Panc1 (cell line): ENCODE measurements around the gene PTPRJ. TPM values are rescaled to one million over a fixed set of nuclear protein-coding genes. Genes with fewer than 3 reads are reported as not detected.

Source experiments
- ATAC-seq: fragments of 200-7000 bp; cut with Tn5 transposase; 2 replicates; pipeline ENCODE4 v1.9.1; 2020; ENCODE audit warnings: mild to moderate bottlenecking, moderate library complexity
- BruUV-seq: library from RNA; stranded (reverse); fragments of 400-500 nt; replicated peaks from 2 replicates; lab custom pipeline; 2021; lab: Mats Ljungman, UMichigan
- CTCF ChIA-PET: fragments of 300-600 bp; sonication (Branson Sonifier 250); formaldehyde crosslinking; loops from one replicate; lab custom pipeline; 2022; ENCODE audit warnings: antibody characterized with exemption; lab: Charles Lee
- POLR2A ChIA-PET: fragments of 300-600 bp; sonication (Branson Sonifier 250); formaldehyde crosslinking; loops from one replicate; lab custom pipeline; 2022; ENCODE audit warnings: antibody characterized with exemption; lab: Charles Lee
- DNase-seq: peaks from one replicate; pipeline ENCODE4 v3.0.0-alpha.2; 2010; ENCODE audit warnings: low read depth, low spot score
- H3K27ac ChIP-seq: 2 replicates; pipeline ENCODE4 v1.5.1; 2011; ENCODE audit warnings: mild to moderate bottlenecking, low read length, inconsistent platforms
- H3K27me3 ChIP-seq: fragments of 200-500 bp; sonication (Bioruptor generic); 2 replicates; pipeline ENCODE4 v1.6.0; 2014; ENCODE audit warnings: low read length, inconsistent platforms; ENCODE audit not compliant: control insufficient read depth, insufficient read depth
- H3K36me3 ChIP-seq: fragments of 200-500 bp; sonication (Bioruptor generic); 2 replicates; pipeline ENCODE4 v1.5.1; 2014; ENCODE audit warnings: inconsistent platforms, mild to moderate bottlenecking, low read length, moderate library complexity; ENCODE audit not compliant: control insufficient read depth, insufficient read depth
- H3K4me1 ChIP-seq: 2 replicates; pipeline ENCODE4 v1.5.1; 2011; ENCODE audit warnings: inconsistent platforms, mild to moderate bottlenecking, low read length, moderate library complexity; ENCODE audit not compliant: control insufficient read depth, insufficient read depth
- H3K4me3 ChIP-seq, 2 experiments: 2 replicates each; pipeline ENCODE4 v1.5.1; 2011 to 2012; ENCODE audit warnings: low read depth in 2 of 2, low read length in 2 of 2, mild to moderate bottlenecking in 2 of 2, inconsistent platforms in 1 of 2, moderate library complexity in 1 of 2
- H3K9me3 ChIP-seq: fragments of 200-500 bp; sonication (Bioruptor generic); 2 replicates; pipeline ENCODE4 v1.5.1; 2014; ENCODE audit warnings: low read depth, mild to moderate bottlenecking, inconsistent platforms, low read length, moderate library complexity; ENCODE audit not compliant: control insufficient read depth, insufficient read depth
- CTCF ChIP-seq: fragments of 450-650 bp; IDR thresholded peaks from 2 replicates; pipeline ENCODE4 v1.5.1; 2017; ENCODE audit warnings: mild to moderate bottlenecking
- POLR2AphosphoS5 ChIP-seq: IDR thresholded peaks from 2 replicates; pipeline ENCODE4 v1.6.1; 2012; ENCODE audit warnings: mild to moderate bottlenecking, low read depth, low read length, moderate library complexity
- REST ChIP-seq, 2 experiments: IDR thresholded peaks; 2 replicates each; pipeline ENCODE4 v1.6.1; 2011 to 2012; ENCODE audit warnings: low read depth in 2 of 2, control low read depth in 1 of 2, low read length in 1 of 2, mild to moderate bottlenecking in 1 of 2, moderate library complexity in 1 of 2; ENCODE audit not compliant: insufficient read depth in 1 of 2
- SIN3A ChIP-seq: IDR thresholded peaks from 2 replicates; pipeline ENCODE4 v1.6.1; 2012; ENCODE audit warnings: low read depth, mild to moderate bottlenecking, low read length, moderate library complexity, borderline replicate concordance; ENCODE audit not compliant: insufficient read depth
- TCF7L2 ChIP-seq: IDR thresholded peaks from 2 replicates; pipeline ENCODE4 v1.6.1; 2011; ENCODE audit warnings: mild to moderate bottlenecking, low read depth, low read length, inconsistent platforms
- in situ Hi-C: cut with HindIII; loops from 2 replicates; pipeline ENCODE4 v1.10.0; 2016; ENCODE audit warnings: low sequenced_read_pairs, low pct_unique_long_range_greater_than_20kb
- intact Hi-C: fragments of 100-400 bp; cut with micrococcal nuclease; formaldehyde crosslinking; loops from one replicate; pipeline ENCODE4 v1.10.0; 2022; ENCODE audit not compliant: unreplicated experiment
- total RNA-seq: library from RNA; stranded (reverse); gene quantifications from one replicate; pipeline ENCODE4 v1.2.1, GENCODE V29; 2021; ENCODE audit not compliant: unreplicated experiment

PTPRJ gene
- total RNA-seq, 1 experiment from 2014 or later = 73.6 TPM

- no TSS peak for BruUV-seq
- no peaks in the 10 kb centered on the region for H3K9me3 ChIP-seq
- intact Hi-C loops = no loop called here
- H3K27me3 ChIP-seq = no peaks in the 10 kb centered on the region
- H3K4me3 ChIP-seq = no peak overlapping the region
- no peaks in the 10 kb centered on the region for H3K36me3 ChIP-seq
- H3K4me1 ChIP-seq = peaks cover 65% of the 10 kb centered on the region
- H3K27ac ChIP-seq = peak overlapping the region; percentile 40
- in situ Hi-C loops = no loop called here
- CTCF ChIA-PET = interaction anchor here (0.7 kb wide), 2 partner anchors 35 to 109 kb away, joined by 3 to 4 read pairs; no protein-coding TSS in a partner anchor
- POLR2A ChIA-PET = no interaction called here
- DNase-seq = no peak
- TF ChIP-seq REST (IDR thresholded peaks at IDR 0.05; ENCODE audit: insufficient read depth in 1 of 2, low read depth in 2 of 2, low read length in 1 of 2) (no peak), TCF7L2 (no peak), CTCF (no peak), POLR2AphosphoS5 (no peak), SIN3A (no peak)
- ATAC-seq = no peak
Observed at GRCh38 chr11:47998733-47999359, 18.5 kb downstream of the PTPRJ start.

GRCh38 chr11:48000432-48000831, 20.1 kb downstream of the PTPRJ start:
- Histone ChIP-seq H3K27me3 (no peaks in the 10 kb centered on the region), H3K27ac (no peak overlapping the region; the same call in 1 of the 2 replicates), H3K36me3 (no peaks in the 10 kb centered on the region), H3K4me1 (peaks cover 63% of the 10 kb centered on the region), H3K9me3 (no peaks in the 10 kb centered on the region), H3K4me3 (no peak overlapping the region)
- ChIA-PET CTCF (no interaction called here), POLR2A (no interaction called here)
- no TSS peak for BruUV-seq
- TF ChIP-seq POLR2AphosphoS5 (no peak), SIN3A (no peak), TCF7L2 (no peak), CTCF (no peak), REST (IDR thresholded peaks at IDR 0.05; ENCODE audit: insufficient read depth in 1 of 2, low read depth in 2 of 2, low read length in 1 of 2) (no peak)
- in situ Hi-C loops (no loop called here), intact Hi-C loops (no loop called here)
- DNase-seq (no peak), ATAC-seq (no peak)
